Measurements from ENCODE around the gene NEK6. TPM values are rescaled to one million over a fixed set of nuclear protein-coding genes. Genes with fewer than 3 reads are reported as not detected.

Gene NEK6
- total RNA-seq, 1 experiment from 2014 or later: 57.9 TPM

- Histone ChIP-seq H3K79me2 (ENCODE audit: low read depth) (peaks cover 84% of the 10 kb centered on the region), H3F3A (ENCODE audit: insufficient read depth, low read depth) (peaks cover 66% of the 10 kb centered on the region), H3K4me1 (replicated peaks; ENCODE audit: insufficient read depth) (peaks cover 82% of the 10 kb centered on the region), H3K27ac (peak overlapping the region; percentile 97), H2AFZ (no peak overlapping the region), H3K4me2 (peak overlapping the region; percentile 91), H4K20me1 (ENCODE audit: insufficient read depth) (peaks cover 8% of the 10 kb centered on the region; the same call in 1 of the 2 replicates), H3K9me2 (ENCODE audit: insufficient read depth) (no peaks in the 10 kb centered on the region), H3K4me3 (peak overlapping the region; percentile 51; the same call in 1 of the 2 replicates), H3K27me3 (ENCODE audit: insufficient read depth, low read depth) (no peaks in the 10 kb centered on the region), H3K9me3 (ENCODE audit: insufficient read depth, low read depth) (no peaks in the 10 kb centered on the region), H3K36me3 (ENCODE audit: low read depth) (peaks cover 2% of the 10 kb centered on the region; the same call in 1 of the 2 replicates)
- ChIA-PET CTCF (interaction anchor here (0.6 to 1.4 kb wide), 9 partner anchors 10 to 266 kb away, joined by 3 to 15 read pairs (median 4); no protein-coding TSS in a partner anchor), POLR2A (ENCODE audit: unreplicated experiment) (interaction anchor here (0.6 to 0.7 kb wide), 2 partner anchors 31 to 1072 kb away, joined by 3 read pairs; no protein-coding TSS in a partner anchor)
- intact Hi-C loops (cut with micrococcal nuclease; ENCODE audit: unreplicated experiment): loop anchor here (1.0 to 10.0 kb wide), 10 partner anchors 98 to 1038 kb away; partner anchors contain the start of genes NR6A1 and OLFML2A
- peak; percentile 60; the same call in 1 of the 2 replicates for TF ChIP-seq CTCF (conservative IDR thresholded peaks at IDR 0.05)
- TF ChIP-seq EZH2 (IDR thresholded peaks at IDR 0.05; ENCODE audit: low read depth): no peak
- BruUV-seq (replicated peaks): no TSS peak
- DNase-seq: peak; percentile 87 to 99
These were observed 135.2 kb downstream of the NEK6 start for GRCh38 chr9:124392871-124393460.

- BruUV-seq (replicated peaks): no TSS peak
- no peak overlapping the region for H2AFZ ChIP-seq
- H3F3A ChIP-seq (ENCODE audit: insufficient read depth, low read depth): peaks cover 63% of the 10 kb centered on the region
- intact Hi-C loops (cut with micrococcal nuclease; ENCODE audit: unreplicated experiment): loop anchor here (5.0 to 10.0 kb wide), 4 partner anchors 99 to 467 kb away; partner anchors contain the start of genes NR6A1 and OLFML2A
- no peak overlapping the region for H3K4me3 ChIP-seq
- H3K9me3 ChIP-seq (ENCODE audit: insufficient read depth, low read depth): no peaks in the 10 kb centered on the region
- H3K4me2 ChIP-seq: peak overlapping the region; percentile 91
- H3K27ac ChIP-seq: peak overlapping the region; percentile 97
- peaks cover 84% of the 10 kb centered on the region for H3K79me2 ChIP-seq (ENCODE audit: low read depth)
- no peak for DNase-seq
- peaks cover 19% of the 10 kb centered on the region for H4K20me1 ChIP-seq (ENCODE audit: insufficient read depth)
- ChIA-PET POLR2A (ENCODE audit: unreplicated experiment) (interaction anchor here (0.6 kb wide), 1 partner anchor 947 kb away, joined by 10 read pairs; no protein-coding TSS in a partner anchor), CTCF (interaction anchor here (0.6 to 0.7 kb wide), 2 partner anchors 348 to 886 kb away, joined by 4 to 5 read pairs; no protein-coding TSS in a partner anchor)
- H3K9me2 ChIP-seq (ENCODE audit: insufficient read depth): no peaks in the 10 kb centered on the region
- H3K27me3 ChIP-seq (ENCODE audit: insufficient read depth, low read depth): no peaks in the 10 kb centered on the region
- H3K36me3 ChIP-seq (ENCODE audit: low read depth): peaks cover 2% of the 10 kb centered on the region; the same call in 1 of the 2 replicates
- peaks cover 73% of the 10 kb centered on the region for H3K4me1 ChIP-seq (replicated peaks; ENCODE audit: insufficient read depth)
- TF ChIP-seq EZH2 (IDR thresholded peaks at IDR 0.05; ENCODE audit: low read depth): no peak
- no peak for TF ChIP-seq CTCF (conservative IDR thresholded peaks at IDR 0.05)
These were observed 136.4 kb downstream of the NEK6 start for GRCh38 chr9:124394167-124394566.

- intact Hi-C loops (cut with micrococcal nuclease; ENCODE audit: unreplicated experiment): loop anchor here (5.0 to 10.0 kb wide), 4 partner anchors 100 to 467 kb away; partner anchors contain the start of genes NR6A1 and OLFML2A
- no peak for TF ChIP-seq EZH2 (IDR thresholded peaks at IDR 0.05; ENCODE audit: low read depth)
- TF ChIP-seq CTCF (conservative IDR thresholded peaks at IDR 0.05): no peak; the same call in 1 of the 2 replicates
- Histone ChIP-seq H3K4me2 (peak overlapping the region; percentile 91; the same call in 1 of the 2 replicates), H2AFZ (no peak overlapping the region), H3F3A (ENCODE audit: insufficient read depth, low read depth) (peaks cover 63% of the 10 kb centered on the region), H3K36me3 (ENCODE audit: low read depth) (peaks cover 2% of the 10 kb centered on the region; the same call in 1 of the 2 replicates), H3K27ac (peak overlapping the region; percentile 97; the same call in 1 of the 2 replicates), H3K79me2 (ENCODE audit: low read depth) (peaks cover 84% of the 10 kb centered on the region), H3K4me1 (replicated peaks; ENCODE audit: insufficient read depth) (peaks cover 71% of the 10 kb centered on the region), H3K27me3 (ENCODE audit: insufficient read depth, low read depth) (no peaks in the 10 kb centered on the region), H3K9me3 (ENCODE audit: insufficient read depth, low read depth) (no peaks in the 10 kb centered on the region), H3K4me3 (no peak overlapping the region), H3K9me2 (ENCODE audit: insufficient read depth) (no peaks in the 10 kb centered on the region), H4K20me1 (ENCODE audit: insufficient read depth) (peaks cover 20% of the 10 kb centered on the region)
- ChIA-PET POLR2A (ENCODE audit: unreplicated experiment) (interaction anchor here (0.6 kb wide), 1 partner anchor 947 kb away, joined by 10 read pairs; no protein-coding TSS in a partner anchor), CTCF (interaction anchor here (0.6 to 0.7 kb wide), 4 partner anchors 349 to 886 kb away, joined by 4 to 10 read pairs (median 4); no protein-coding TSS in a partner anchor)
- DNase-seq: no peak
- no TSS peak for BruUV-seq (replicated peaks)
These were observed 136.8 kb downstream of the NEK6 start for GRCh38 chr9:124394596-124394995.

Data from PC-9 (cell line).